NCI-H345 treated with DMSO at 0.1 percent for 48 hours (cell line): Measurements from ENCODE around the gene RBPMS2.

Source experiments
- DNase-seq: peaks from one replicate; lab custom pipeline; 2025; ENCODE audit not compliant: unreplicated experiment; lab: John Stamatoyannopoulos, UW

Gene RBPMS2

DNA sequence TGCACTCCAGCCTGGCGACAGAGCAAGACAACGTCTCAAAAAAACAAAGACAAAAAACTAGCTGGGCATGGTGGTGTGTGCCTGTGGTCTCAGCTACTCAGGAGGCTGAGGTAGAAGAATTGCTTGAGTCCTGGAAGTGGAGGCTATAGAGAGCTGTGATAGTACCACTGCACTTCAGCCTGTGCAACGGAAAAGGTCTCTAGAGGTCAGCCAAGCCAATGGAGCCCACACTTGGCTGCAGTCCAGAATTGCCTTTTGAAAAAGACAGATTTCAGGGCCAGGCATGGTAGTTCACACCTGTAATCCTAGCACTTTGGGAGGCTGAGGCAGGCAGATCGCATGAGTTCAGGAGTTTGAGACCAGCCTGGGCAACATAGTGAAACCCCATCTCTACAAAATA lies 8.4 kb upstream of the RBPMS2 start:
- DNase-seq = no peak

GRCh38 chr15:64782751-64783150 lies 7.4 kb upstream of the RBPMS2 start:
- no peak for DNase-seq

GRCh38 chr15:64781299-64781698 lies 5.9 kb upstream of the RBPMS2 start:
- DNase-seq = no peak

- no peak for DNase-seq
Measured at GRCh38 chr15:64780600-64781156, 5.3 kb upstream of the RBPMS2 start.

DNA sequence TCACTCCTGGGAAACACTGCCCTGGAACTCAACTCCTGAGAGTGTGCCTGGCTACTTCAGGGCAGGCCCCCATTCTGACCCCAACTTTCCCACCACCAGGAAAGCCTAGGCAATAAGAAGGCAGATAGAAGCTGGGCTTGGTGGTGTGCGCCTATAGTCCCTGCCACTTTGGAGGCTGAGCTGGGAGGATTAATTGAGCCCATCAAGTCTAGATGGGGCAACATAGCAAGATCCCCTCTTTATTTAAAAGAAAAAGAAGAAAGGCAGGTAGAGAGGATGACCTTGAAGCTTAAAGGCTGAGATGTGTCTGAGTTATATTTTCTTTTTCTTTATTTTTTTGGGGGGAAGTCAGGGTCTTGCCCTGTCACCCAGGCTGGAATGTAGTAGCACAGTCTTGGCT lies 4.2 kb upstream of the RBPMS2 start:
- no peak for DNase-seq

DNA sequence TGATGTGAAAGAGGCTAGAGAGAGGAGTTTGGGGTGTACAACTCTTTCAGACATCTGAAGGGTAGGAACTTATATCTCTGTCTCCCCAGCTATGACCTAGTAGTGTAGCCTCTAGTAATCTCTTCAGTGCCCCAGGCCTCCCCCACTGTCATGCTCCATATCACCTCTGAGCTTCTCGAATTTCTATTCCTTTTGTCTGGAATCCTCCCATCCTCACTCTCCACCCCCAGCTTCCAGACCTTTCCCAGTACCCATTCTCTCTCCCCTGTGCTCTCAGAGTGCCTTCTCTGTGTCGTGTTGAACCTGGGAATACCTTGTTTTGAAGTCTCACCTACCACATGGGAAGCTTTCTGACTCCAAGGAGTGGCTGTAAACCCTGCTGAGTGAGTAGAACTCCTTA lies 3.6 kb upstream of the RBPMS2 start:
- no peak for DNase-seq

- no peak for DNase-seq
Measured at GRCh38 chr15:64776402-64776786, 1.0 kb upstream of the RBPMS2 start.

DNA sequence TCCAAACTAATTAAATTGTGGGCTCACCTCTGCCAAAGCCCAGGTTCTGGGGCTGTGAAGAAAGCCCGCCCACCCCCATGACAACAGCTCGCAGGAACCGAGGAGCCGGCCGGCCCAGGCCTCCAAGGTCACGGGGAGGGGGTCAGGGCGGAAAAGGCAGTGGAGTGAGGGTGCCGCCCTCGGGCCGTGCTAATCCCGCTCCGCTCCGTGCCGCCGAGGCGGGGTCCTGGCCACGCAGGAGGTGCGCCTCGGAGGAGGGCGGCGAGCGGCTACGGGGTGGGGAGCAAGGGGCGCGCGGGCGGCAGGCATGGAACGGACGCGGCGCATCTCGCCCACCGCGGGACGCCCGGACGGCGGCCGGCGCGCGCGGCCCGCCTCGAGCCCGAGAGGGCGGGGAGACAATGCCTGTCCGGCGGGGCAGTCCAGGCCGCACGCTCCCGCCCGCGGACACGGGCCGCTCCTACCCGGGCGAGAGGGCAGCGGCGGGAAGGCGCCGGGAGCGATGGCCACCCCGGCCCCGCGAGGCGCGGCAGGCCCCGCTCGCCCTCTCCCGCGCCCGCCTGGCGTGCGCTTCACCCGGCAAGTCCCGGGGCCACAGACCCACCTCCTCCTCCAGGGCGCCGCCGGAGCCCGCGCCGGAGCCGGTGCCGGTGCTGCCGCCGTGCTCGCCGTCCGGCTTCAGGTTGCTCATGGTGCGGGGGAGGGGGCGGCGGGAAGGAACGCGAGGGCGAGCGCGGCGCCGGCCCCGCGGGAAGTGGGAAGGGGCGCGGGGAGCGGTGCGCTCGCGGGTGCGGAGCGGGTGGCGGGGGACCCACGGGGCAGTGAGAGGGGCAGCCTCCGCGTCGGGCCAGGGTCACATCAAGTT lies 528 bp downstream of the RBPMS2 start:
- DNase-seq = no peak

DNA sequence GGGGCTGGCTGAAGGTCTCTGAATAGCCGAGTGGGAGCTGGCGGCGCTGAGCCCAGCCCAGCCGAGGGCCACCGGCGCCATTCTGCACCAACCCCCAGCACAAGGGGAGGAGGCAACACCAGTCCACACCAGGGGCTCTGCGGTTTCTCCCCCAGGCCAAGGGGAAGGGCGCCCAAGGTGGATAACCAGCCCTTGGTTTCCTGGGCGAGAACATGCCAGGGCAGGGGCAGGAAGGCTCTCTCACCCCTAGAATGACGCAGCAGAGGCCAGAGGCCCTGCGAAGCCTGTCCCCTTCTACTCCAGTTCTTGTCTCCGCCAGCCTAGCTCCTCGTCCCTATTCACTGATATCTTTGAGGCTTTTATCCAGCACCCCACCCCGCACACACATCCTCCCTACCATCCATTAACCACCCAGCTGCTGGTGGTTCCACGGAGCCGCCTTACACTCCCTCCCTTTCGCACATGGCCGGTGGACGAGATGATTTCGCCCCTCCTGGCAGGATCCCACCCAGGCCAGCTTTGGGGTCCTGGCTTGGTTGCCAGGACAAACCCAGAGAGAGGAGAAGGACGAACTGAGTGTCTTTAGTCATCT lies 1.3 kb downstream of the RBPMS2 start:
- DNase-seq = no peak

DNA sequence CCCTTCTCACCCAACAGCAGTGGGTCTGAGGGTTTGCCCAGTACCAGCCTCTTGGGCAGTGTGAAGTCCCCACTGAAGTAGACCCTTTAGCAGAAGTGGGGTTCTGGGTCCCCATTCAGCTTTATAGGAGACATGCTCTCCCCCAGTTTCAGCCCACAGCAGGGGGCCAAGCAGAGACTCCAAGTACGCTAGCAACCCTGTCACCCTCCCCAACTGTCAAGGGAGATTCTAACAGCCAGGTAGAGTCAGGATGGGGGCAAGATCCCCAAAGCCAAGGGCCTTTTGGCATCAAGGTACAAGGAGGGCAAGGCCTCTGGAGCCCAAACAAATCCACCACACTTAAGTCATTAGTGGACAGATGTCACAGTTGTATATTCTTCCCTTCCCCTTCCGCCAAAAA lies 1.8 kb downstream of the RBPMS2 start:
- DNase-seq = no peak

DNA sequence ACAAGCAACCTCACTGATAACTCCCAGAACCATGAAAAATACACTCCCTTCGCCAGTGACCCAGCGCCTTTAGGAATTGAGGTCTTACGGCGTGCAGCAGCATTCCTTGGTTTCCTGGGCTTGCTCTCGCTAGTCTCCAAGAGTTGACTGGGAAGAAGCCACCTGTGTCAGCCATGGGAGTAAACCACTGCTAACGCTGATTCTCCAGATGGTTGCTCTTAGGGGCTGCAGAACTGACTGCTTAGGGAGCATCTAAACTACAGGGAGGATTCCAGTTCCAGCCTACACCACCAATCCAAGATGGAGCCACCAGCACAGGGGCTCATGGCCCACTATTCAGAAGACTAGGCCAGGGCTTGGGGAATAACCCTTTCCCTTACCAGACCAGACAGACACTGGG lies 2.4 kb downstream of the RBPMS2 start:
- DNase-seq = no peak

DNA sequence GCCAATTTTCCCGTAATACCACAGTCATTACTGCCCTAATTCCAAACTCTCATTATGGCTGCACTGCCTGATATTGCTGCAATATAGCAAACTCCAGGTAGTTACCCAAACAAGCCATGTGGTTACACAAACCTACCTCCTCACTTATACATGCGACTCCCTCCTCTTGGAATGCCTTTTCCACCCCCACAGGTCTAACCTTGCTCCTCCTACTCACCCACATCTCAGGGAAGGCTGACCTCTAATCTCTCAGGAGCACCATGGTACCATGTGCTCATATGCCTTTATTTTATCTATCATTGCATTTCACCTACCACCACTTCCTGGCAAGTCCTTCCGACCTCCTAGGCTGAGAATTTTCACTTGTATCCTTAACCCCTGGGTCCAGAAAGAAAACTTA lies 2.9 kb downstream of the RBPMS2 start:
- DNase-seq = no peak

- no peak for DNase-seq
Measured at GRCh38 chr15:64770626-64771025, 4.8 kb downstream of the RBPMS2 start.

GRCh38 chr15:64767203-64767602 lies 8.2 kb downstream of the RBPMS2 start:
- no peak for DNase-seq

GRCh38 chr15:64766058-64766457 lies 9.3 kb downstream of the RBPMS2 start:
- no peak for DNase-seq

DNA sequence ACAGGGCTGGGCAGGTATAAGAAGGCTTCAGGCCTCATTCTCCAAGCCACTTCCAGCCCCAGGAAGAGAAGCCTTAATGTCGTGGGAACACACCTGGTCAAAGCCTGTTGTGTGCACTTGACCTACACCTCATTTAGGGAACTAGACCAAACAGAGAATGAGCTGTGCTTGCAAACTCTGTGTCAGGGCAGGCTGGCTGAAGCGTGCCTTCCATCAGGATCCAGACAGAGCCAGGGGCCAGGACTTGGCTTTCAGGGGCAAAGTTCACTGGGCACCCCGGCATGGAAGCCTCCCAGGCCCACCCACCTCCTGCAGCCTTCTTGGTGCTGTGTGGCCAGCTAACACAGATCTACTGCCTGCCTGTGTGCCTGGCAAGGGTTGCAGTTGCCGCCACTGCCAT lies 11.5 kb downstream of the RBPMS2 start:
- DNase-seq = no peak

DNA sequence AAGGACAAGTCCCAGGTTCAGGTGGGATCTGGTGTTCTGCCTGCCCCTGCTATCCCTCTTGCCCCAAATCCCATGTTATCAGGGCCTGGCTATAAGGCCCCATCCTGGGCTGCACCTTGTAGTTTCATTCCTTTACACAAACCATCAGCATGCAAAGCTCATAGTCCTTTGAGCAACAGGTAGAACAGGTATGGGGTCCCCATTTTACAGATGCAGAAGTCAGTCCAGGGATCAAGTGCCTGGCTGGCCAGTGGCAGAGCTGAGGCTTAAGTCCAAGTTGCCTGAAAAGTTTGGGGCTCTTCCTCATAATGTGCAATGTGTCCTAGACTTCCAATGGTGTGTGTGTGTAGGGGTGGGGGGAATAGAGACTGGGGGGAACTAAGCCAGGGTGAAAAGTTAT lies 11.9 kb downstream of the RBPMS2 start:
- no peak for DNase-seq

DNA sequence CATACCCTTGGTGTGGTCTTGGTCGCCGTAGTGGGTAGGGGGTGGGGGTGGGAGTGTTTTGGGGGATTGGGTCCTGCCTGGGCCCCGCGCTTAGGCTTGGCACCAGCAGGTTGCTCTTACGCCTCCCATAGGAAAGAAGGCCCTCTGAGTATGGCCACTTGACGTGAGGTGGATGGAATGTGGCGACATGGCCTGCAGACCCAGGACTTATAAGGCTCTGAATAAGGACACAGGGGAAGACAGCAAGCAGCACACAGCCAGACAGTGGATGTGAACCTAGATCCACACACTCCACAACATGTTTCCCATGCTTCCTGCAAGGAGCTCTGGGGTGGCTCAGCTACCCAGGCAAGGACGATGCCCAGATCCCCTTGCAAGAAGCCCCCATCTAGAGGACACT lies 12.4 kb downstream of the RBPMS2 start:
- DNase-seq = no peak

DNA sequence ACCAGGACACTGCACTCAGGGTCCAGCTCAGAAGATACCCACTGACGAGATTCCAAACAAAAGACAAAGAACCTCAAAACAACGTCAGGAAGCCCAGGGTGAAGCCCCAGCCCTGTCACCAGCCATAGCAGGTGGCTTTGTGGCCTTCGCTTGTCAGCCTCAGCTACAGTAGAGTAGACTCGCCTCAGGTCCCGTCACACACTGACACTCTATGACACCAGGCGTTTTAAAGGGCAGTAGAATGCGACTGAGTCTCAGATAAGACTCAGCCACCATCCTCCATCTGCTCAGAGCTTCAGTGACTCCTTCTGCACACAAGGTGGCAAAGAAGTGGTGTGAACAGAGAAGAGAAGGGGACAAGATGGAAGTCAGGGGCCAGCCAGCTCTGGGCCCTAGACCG lies 12.8 kb downstream of the RBPMS2 start:
- DNase-seq = no peak

GRCh38 chr15:64761156-64761555 lies 14.2 kb downstream of the RBPMS2 start:
- DNase-seq = no peak

DNA sequence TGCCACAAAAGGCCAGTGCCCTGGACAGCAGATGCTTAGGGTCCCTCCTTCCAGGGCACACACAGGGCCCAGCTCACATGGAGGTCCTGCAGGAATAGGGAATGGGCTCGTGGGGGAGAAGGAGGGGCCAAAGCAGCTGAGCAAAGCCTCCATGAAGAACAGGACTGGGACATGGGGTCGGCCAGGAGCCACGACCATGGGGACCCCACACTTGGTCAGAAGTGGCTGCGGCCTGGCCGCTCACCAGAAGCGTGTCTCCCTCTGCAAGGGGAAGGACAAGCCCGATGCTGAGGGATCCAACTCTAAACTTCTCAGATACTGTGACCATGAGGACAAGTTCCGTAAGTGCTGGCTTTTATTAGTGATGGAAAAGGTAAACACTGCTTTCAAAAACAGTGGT lies 15.3 kb downstream of the RBPMS2 start:
- DNase-seq = no peak

DNA sequence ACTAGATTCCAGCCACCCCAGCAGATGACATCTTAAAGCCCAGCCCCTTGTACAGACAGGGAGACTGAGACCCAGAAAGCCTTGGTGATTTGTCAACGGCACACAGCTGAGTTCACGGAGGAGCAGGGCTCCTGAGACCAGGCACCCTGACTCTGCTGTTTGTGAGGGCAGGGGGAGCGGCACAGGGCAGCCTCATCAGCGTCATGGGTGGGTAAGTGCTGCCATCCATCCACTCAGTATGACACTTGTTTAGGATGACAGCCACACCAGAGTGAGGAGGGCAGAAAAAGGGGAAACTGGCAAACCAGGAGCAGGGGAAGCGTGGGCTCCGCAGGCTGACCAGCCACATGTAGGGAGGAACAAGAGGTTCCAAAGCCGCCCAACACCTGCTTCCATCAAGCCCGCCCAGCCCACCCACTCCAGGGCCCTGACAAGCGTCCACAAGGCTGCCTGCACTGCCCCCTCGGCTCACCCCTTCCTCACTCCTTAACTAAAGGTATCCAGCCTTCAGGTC lies 19.9 kb downstream of the RBPMS2 start:
- no peak for DNase-seq
